ENCODE results near the gene GUCA1C.

DNA sequence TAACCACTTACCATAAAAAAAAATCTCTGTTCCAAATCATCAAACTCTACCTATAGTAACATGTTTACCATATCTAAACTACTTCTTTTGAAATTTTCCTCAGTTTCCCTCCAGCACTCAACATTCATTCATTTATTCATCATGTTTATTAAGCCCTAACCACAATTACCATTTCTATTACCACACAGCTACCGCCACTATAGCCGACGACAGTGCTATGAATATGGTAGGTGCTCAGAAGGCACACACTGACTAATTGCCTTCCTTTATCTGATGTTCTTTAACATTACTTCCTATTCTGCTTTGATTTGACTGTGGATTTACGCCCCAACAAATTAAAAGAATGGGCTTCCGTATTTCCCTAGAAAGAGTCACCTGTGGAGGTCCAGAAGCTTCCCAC lies 43.9 kb downstream of the GUCA1C start:
- TF ChIP-seq, protein P1, sequence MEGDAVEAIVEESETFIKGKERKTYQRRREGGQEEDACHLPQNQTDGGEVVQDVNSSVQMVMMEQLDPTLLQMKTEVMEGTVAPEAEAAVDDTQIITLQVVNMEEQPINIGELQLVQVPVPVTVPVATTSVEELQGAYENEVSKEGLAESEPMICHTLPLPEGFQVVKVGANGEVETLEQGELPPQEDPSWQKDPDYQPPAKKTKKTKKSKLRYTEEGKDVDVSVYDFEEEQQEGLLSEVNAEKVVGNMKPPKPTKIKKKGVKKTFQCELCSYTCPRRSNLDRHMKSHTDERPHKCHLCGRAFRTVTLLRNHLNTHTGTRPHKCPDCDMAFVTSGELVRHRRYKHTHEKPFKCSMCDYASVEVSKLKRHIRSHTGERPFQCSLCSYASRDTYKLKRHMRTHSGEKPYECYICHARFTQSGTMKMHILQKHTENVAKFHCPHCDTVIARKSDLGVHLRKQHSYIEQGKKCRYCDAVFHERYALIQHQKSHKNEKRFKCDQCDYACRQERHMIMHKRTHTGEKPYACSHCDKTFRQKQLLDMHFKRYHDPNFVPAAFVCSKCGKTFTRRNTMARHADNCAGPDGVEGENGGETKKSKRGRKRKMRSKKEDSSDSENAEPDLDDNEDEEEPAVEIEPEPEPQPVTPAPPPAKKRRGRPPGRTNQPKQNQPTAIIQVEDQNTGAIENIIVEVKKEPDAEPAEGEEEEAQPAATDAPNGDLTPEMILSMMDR (IDR thresholded peaks at IDR 0.05): no peak
- no peak for TF ChIP-seq POLR2A (IDR thresholded peaks at IDR 0.05)
